A172 (cell line): ENCODE results near the gene ACOX2. TPM values are rescaled to one million over a fixed set of nuclear protein-coding genes. Genes with fewer than 3 reads are reported as not detected.
A peak's percentile ranks its signal among the peaks of the same experiment; 100 is the strongest.

Source experiments
- DNase-seq: peaks from one replicate; pipeline ENCODE4 v3.0.0-alpha.2; 2015; ENCODE audit warnings: low spot score
- total RNA-seq: library from RNA; depleted of rRNA; stranded (reverse); fragments of >200 nt; shearing (Covaris generic); gene quantifications from 2 replicates; pipeline ENCODE4 v1.2.3, GENCODE V29; 2014

ACOX2 gene
- total RNA-seq, 1 experiment from 2014 or later = 5.4 TPM

GRCh38 chr3:58566398-58567250, 29.6 kb upstream of the ACOX2 start:
- DNase-seq = no peak

GRCh38 chr3:58565621-58566397, 28.8 kb upstream of the ACOX2 start:
- DNase-seq = no peak

GRCh38 chr3:58564456-58565160, 27.6 kb upstream of the ACOX2 start:
- DNase-seq = peak; percentile 87

GRCh38 chr3:58564054-58564453, 27.1 kb upstream of the ACOX2 start:
- DNase-seq = no peak

GRCh38 chr3:58563386-58564035, 26.5 kb upstream of the ACOX2 start:
- peak; percentile 47 for DNase-seq

GRCh38 chr3:58562498-58562897, 25.5 kb upstream of the ACOX2 start:
- DNase-seq = no peak

- DNase-seq = peak; percentile 97
These were observed 23.9 kb upstream of the ACOX2 start for GRCh38 chr3:58560771-58561311.

GRCh38 chr3:58559586-58559985, 22.6 kb upstream of the ACOX2 start:
- DNase-seq = no peak

- no peak for DNase-seq
These were observed 20.5 kb upstream of the ACOX2 start for GRCh38 chr3:58557491-58557890.

GRCh38 chr3:58556761-58557221, 19.8 kb upstream of the ACOX2 start:
- no peak for DNase-seq

GRCh38 chr3:58556001-58556400, 19.0 kb upstream of the ACOX2 start:
- no peak for DNase-seq

GRCh38 chr3:58555203-58555602, 18.2 kb upstream of the ACOX2 start:
- DNase-seq = no peak

GRCh38 chr3:58553003-58553402, 16.0 kb upstream of the ACOX2 start:
- DNase-seq = no peak

GRCh38 chr3:58551636-58552180, 14.7 kb upstream of the ACOX2 start:
- DNase-seq = no peak

- no peak for DNase-seq
These were observed 7.6 kb upstream of the ACOX2 start for GRCh38 chr3:58544541-58544940.

GRCh38 chr3:58540176-58540858, 3.3 kb upstream of the ACOX2 start:
- no peak for DNase-seq

- DNase-seq = no peak
These were observed 2.6 kb upstream of the ACOX2 start for GRCh38 chr3:58539626-58540025.

- no peak for DNase-seq
These were observed 667 bp upstream of the ACOX2 start for GRCh38 chr3:58537412-58538301.
